A549 treated with AZD9567 at 1 μM for 4 hours (cell line): ENCODE results near the gene CENPL. TPM values are rescaled to one million over a fixed set of nuclear protein-coding genes. Genes with fewer than 3 reads are reported as not detected.

Experiments
- total RNA-seq: library from RNA; stranded (reverse); fragments of 200-300 nt; extraction: Qiagen RNA extraction; gene quantifications from 5 replicates; pipeline ENCODE4 v1.2.3, GENCODE V29; 2022; ENCODE audit not compliant: insufficient read depth

The CENPL gene, protein sequence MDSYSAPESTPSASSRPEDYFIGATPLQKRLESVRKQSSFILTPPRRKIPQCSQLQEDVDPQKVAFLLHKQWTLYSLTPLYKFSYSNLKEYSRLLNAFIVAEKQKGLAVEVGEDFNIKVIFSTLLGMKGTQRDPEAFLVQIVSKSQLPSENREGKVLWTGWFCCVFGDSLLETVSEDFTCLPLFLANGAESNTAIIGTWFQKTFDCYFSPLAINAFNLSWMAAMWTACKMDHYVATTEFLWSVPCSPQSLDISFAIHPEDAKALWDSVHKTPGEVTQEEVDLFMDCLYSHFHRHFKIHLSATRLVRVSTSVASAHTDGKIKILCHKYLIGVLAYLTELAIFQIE
- 11.8 to 16.4 TPM (median 13.7 TPM) in 5 replicates for total RNA-seq

DNA sequence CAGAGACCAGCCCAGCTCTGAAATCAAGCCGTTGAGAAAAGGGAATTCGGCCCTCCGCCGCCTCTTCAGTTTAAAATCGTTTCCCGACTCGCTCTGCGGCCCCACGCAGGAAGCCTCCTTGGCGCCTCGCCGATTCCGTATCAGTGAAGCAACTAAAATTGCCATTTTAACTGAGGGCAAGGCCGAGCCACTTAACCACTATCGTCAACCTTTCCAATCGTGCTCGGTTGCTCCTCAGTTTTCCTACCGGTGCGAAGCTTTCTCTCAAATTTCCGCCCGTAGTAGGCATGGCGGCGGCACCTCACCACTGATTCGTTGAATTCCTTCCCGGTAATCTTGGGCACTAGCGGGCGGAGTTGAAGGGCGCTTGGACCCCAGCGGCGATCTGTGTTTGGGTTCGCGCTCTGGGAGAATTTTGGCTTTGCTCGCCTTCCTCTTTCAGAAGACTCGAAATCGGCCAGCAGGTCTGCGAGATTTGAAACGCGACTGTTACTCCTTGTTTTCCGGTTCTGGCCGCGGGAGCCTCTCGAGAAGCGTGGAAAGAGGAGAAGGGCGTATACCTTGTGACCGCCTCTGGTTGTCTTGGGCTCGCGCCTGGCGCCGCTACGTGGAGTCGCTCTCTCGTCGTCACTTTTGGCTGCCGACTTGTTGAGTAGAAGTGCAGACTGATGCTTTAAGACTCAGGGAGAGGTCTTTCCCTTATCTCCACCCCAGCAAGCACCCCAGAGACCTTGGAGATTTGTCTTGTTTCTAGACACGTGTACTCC, at the start of gene CENPL, which contains the start of gene DARS2:
CENPL (minus strand) TSS at position 569 of the 767 bp plus-strand sequence. CDS start 13,584 bp downstream, outside the sequence.
DARS2 (plus strand) TSS at position 359 of the 767 bp plus-strand sequence. CDS start 557 bp downstream, outside the sequence.

DNA sequence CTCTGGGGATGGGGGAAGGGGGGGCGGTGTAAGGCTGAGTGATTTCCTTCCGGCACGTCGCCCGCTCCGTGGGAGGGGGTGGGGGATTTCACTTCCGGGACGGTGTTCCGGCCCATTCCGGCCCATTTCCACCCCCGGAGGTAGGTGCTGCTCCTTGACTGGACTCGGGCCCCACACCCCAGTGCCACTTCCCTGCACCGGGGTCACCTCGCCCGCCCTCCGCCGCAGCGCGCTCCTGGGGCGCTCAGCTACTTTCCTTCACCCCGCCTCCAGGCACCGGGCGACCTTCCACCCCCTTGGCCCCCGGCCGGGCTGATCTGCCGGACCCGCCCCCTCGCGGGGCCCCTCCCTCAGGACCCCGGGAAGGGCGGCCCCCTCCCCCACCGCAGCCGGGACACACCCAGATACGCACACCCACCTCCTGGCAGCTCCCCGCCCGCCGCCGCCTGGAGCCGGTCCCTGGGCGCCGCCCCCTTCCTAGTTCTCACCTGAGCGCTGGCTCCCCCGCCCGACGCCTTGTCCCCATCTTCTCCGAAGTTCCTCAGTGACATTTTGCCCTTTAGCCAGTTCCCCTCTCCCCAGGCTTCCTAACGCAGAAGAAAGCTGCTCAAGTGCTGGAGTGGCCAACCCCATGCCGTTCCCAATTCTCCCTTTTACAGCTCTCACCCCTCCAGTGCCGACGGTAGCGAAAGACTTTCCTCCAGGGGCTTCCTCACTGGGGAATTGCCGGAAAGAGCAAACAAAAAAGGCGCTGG, 43.8 kb upstream of the CENPL start, which contains the start of gene ZBTB37:
ZBTB37 (plus strand) TSS at position 115 of the 755 bp plus-strand sequence. CDS start 1,846 bp downstream, outside the sequence.

GRCh38 chr1:173867753-173868265, 43.1 kb upstream of the CENPL start, which contains the start of gene GAS5:
TSS of gene GAS5 (minus strand) at chr1:173867989.

Other genes with a start within 250 kb of the CENPL start
- not detected in 5 replicates for gene SLC9C2, start 221.8 kb downstream of the CENPL start, total RNA-seq
- not detected in 5 replicates for gene TEX50, start 189.5 kb downstream of the CENPL start, total RNA-seq
- 0.11 to 0.16 TPM (median 0.12 TPM) in 4 of 5 replicates, not detected in the other for gene ANKRD45, start 155.0 kb downstream of the CENPL start, total RNA-seq
- gene KLHL20, start 109.9 kb downstream of the CENPL start, total RNA-seq = 11.7 to 21.0 TPM (median 14.3 TPM) in 5 replicates
- 36.9 to 41.1 TPM (median 39.7 TPM) in 5 replicates for gene DARS2, start 210 bp downstream of the CENPL start, total RNA-seq
- gene GAS5, start 43.1 kb upstream of the CENPL start, total RNA-seq = 318 to 427 TPM (median 328 TPM) in 5 replicates
- gene ZBTB37, start 43.5 kb upstream of the CENPL start, total RNA-seq = 0.70 to 1.6 TPM (median 1.5 TPM) in 5 replicates
- gene SERPINC1, start 92.4 kb upstream of the CENPL start, total RNA-seq = 0.08 to 0.16 TPM (median 0.09 TPM) in 4 of 5 replicates, not detected in the other
- 5.6 to 8.2 TPM (median 6.7 TPM) in 5 replicates for gene RC3H1, start 197.5 kb upstream of the CENPL start, total RNA-seq